Ramos (cell line): ENCODE data around the gene SUGCT.

Source experiments
- in situ Hi-C: fragments of 300-500 bp; cut with MboI; formaldehyde crosslinking; loops from one replicate; pipeline ENCODE4 v1.14.3; 2022; ENCODE audit warnings: low sequenced_read_pairs; ENCODE audit not compliant: unreplicated experiment

Gene SUGCT

DNA sequence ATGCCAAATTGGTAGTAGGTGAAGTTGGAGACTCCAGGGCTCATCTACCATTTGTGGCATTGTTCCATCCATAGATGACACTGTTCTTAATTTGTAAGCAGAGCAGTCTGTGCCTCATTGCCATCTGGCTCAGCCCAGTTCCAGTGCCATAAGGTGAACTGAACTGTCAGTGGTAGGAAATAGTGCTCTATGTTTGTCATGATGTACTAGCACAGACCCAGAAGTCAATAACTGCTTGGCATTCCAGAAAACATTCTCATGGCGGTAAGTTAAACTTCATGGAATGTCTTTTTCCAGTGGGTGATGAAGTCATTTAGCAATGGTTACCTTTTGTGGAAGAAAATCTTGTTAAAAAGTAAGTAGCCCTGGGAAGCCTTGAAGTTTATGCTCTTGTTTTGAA, 302.7 kb downstream of the SUGCT start:
- in situ Hi-C loops = no loop called here

DNA sequence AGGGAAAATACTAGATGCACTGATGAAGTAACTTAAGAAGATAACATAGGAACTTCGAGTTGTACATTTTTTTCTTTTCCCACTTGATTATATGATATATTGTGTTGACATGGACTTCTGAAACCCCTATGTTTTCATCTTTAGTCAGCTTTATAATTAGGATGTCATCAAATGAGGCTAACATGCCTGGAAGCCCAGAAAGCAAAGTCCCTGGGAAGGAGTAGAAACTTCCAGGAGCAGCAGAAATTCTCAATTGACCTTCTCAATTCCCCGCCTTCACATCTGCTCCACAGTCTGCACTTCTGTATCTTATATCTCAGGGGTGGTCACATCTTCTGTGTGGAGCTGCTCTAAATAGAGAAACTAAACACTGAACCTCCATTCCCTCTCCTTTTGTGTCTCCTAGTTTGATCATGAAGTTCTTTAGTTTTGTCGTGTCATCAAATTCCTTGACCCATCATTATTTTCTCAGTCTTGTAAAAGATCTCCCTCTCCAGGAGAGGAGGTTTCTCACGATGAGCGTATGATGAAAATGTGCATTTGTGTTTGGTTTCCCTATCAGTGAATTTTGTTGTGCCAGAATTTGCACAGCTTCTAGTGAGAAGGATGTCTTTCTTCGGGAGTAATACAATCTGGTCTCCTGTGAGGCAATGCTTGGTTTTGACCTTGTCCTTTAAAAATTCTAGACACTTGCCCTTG, 303.3 kb downstream of the SUGCT start:
- in situ Hi-C loops = no loop called here

DNA sequence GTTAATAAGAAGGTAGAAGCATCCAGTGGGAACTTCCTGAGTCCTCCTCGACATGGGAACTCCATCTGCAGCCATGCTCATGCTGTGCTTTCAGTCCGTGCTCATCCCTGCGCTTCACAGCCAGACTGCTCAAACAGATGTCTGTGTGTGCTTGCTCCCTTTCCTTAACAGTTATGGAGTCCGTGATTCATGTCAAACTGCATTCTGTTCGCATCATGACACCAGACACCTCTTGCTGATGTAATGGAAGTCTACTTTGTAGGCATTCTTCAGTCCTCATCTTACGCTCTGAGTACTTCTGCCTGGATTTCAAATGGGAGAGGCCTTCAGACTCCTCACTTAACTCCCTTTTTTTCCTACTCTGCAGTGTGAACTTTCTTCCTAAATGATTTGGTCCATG, 304.9 kb downstream of the SUGCT start:
- in situ Hi-C loops = no loop called here

DNA sequence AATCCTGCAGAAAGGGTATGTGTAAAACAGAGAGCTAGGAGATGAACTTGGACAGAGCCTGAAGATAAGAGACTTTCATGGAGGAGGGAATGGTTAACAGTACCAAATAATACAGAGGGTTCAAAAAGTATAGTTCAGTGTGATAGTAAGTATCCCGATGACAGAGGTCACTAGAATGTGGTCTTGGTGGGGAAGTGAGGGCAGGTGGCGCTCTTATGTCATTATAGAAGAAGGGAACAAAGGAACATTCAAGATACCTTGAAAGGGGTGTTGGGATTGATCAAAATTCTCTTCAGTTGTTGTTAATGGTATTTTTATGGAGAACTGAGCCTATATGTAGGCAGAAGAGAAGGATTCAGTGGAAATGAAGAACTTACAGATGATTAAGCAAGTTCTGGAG, 312.5 kb downstream of the SUGCT start:
- in situ Hi-C loops = no loop called here

DNA sequence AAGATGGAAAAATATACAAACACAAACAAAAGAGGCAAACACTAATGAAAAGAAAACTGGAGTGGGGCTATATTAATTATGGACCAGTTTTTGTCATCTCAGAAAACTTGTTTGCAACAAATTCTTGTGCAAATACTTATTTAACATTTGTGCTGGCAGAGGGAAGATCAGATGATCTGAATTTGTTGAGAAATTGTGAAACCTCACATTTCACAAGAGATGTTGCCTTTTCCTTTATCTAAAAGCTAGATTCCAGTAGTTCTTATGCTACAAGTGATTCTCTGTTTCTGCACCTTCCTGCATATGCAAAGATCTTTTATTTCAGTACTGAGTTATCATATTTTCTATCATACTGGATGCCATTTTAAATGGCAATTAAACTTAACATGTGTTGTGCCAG, 320.7 kb downstream of the SUGCT start:
- in situ Hi-C loops = no loop called here

DNA sequence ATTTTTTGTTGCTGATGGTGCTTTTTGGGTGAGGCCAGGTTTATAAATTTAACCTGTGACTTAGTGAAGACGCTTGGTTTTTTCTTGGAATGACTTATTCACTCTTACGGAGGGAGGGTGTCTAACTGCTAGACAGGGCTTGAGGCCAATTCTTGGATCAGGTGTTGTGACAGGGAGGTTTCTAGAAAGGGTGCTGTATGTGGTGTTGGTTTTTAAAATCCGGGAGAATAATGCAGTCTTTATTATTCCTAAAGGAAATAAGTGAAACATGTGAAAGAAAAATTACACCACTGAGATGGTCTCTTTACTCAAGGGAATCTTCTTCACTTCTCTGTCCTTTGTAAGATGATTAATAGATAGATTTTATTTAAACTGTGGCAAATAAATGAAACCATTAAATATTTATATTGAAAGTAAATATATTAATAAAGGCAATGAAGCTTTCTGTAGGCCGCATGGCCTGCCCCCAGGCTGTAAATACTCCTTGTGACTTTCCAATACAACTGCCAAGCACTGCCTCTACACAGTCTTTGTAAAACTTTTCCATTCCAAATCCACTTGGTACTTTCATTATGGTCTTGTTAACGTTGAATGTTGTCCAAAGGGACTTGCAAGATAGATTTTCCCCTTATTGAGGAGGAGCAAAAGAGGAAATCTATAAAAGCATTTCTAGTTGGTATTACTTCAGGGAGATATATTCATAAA, 323.1 kb downstream of the SUGCT start:
- in situ Hi-C loops = no loop called here

DNA sequence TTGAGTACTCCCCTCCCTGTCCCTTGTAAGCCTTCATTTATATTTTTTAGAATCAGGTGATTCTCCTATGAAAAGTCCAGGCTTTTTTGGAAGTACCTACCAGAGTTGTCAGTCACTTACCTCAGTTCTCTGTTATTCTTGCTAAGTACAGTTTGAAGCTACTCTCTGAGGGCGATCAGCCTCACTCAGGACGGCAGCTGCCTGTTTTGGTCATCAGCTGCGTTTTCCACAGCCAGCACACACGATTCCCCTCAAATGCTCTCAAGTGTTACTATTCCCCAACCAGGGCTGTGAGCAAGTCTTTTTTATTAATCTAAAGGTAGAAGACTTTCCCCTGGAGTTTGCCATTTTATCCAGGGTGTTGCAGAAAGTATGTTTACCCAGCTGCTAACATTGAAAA, 328.6 kb downstream of the SUGCT start:
- in situ Hi-C loops = no loop called here

DNA sequence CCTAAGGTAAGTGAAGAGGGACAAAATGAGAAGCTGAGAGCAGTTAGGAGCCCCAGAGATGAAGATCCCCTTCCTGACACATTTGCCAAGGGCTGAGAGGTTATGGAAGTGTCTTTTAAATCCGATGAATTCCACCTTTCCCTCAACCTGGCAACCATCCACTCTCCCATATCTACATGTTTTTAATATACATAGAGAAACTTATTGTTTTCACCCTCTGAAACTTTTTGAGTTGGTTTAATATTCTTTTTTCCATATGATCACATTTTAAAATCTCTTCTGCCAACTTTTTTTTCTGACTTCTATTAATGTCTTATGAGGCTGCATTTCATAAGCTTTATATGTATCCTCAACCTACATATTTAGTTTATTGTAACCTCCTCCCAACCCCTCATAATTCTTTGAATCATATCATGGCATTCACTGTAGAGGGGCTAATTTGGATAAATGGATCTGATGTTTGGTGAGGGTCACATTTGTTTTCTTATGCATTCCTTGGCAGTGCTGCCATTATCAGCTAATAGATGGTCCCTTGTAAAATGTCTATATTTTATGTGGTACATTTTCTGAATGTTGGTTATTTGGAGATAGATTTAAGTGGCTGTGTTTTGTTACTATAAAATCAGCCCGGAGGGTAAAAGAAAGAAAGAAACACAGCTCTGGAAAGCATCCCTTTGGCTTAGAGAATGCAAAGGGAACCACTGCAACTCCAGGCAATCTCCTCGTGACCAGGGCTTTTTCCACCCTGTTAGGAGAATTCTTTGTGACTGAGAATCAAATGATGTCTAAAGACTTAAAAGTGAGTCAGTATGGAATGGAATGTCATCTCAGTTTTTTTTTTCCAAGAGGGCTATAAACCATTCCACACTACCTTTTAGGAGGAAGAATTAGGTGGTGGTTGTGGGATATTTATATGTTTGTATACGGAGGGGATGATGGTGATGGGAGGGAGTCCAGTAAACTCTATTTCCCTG, 334.4 kb downstream of the SUGCT start:
- in situ Hi-C loops = no loop called here

DNA sequence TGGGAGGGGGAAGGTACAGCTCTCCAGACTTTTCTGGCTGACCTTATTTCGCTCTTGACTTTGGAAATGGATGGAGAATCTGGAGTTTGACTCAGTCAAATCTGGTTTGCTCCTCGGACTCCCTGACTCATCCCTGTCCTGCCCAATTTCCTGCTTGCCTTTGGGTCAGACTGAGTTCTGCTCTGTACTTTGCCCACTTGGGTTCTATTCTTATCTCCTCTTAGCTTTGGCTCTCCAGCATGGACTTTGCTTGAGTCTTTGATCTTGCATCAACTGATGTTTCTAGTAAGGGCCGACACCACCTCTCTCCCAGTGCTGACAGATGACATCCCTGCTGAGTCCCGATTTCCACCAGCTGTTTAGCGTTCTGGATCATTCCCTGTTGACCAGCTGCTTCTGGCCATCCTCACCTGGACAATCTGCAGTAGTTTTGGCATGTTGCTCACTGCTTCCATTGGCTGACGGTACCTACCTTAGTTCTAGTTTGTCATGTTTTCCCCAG, 335.3 kb downstream of the SUGCT start:
- in situ Hi-C loops = no loop called here

DNA sequence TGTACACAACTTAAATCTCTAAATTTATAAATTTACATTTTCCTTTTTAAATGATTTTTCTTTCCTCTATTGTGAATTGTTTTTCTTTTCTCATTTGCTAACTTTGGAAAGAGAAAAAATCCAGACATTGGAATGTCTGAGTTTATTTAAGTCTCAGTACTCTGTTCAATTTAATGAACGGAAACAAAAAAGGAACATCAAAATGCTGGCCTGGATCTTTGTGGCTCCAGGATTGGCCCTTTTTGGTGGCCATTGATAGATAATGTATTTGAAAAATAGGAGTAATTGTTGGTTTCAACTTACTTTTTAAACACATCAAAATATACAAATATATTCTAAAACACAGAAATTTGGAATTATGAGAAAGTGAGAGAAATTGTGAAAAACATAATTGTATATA, 336.0 kb downstream of the SUGCT start:
- in situ Hi-C loops = no loop called here

DNA sequence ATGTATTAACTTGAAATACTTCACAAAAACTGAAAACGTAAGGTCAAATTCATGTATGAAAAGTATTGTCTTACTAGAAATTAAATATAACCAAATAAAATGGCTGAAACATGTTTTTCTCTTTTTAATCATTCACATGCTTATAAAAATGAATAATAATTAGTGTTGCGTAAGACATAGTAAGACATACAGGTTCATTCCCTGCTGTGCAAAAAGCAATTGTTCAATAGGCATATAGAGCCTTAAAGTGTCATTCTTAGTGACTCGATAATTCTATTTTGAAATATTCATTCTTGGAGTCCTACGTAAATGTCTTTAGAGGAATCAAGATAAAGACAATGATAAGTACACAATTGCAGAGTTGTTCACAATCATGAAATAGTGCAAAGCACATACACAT, 337.1 kb downstream of the SUGCT start:
- in situ Hi-C loops = no loop called here

DNA sequence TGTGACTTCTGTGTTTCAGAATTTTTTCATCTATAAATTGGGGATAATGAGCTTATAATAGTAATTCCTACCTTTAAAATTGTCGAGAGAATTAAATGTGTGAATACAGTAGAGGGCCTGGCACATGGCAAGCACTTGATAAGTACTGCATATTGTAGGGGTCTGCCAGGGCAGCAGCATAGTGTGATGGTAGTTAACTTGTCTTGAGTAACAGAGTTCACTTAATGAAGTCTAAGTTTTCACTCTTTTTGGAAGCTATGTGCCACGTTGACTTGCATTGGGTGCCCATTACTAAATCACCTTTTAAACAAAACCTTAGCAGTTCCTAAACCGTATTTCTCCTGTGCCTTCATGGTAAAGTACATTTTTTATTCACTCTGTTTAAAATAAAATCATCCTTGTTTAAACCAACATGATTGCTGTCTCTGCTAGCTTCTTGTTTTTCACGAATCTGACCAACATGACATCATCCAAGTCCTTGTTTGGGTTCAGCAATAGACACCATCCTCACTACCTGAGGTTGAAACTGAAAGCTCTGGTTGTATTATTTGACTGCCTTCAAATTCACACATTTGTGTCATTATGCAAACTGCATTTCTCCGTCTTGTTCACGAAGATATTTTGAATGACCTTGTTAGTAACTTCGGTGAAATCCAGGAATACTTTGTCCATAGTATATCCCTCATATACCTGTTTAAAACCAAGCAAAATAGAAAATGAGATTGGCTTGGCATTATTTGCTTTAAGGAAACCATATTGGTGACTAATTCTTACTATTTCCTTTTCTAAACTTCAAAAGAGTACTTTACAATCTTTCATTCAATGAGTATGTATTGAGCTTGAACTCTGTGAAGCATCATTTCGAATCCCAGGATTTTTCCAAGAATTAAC, 340.2 kb downstream of the SUGCT start:
- in situ Hi-C loops = no loop called here

DNA sequence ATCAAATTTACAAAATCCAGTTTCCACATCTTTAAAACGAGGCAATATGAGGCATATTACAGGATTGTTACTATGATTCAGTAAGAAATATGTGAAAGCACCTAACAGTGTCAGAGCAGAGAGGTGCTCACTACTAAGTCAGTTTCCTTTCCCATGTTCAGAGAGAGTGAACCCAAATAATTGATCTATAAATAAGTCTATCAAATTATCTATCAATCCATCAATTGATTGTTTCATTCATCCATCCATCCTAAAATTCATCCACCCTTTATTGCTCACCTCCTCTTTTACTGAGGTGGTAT, 340.8 kb downstream of the SUGCT start:
- in situ Hi-C loops = no loop called here

DNA sequence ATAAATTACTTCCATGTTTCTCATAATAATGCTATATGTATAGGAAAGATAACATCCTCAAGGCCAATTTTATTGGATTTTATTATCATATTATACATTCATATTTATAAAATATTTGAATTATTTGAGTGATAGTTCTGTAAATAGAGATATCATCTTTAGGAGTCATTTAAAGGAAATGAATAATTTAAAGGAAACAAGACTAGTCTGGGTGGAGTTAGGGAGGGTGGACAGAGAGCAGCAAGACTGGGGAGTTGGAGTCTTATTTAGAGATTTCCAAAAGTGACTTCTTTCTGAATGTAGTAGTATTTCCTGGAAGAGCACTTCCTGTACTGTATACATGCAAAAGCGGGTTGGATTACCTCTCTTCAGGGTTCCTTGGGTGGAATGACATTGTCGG, 342.3 kb downstream of the SUGCT start:
- in situ Hi-C loops = no loop called here

DNA sequence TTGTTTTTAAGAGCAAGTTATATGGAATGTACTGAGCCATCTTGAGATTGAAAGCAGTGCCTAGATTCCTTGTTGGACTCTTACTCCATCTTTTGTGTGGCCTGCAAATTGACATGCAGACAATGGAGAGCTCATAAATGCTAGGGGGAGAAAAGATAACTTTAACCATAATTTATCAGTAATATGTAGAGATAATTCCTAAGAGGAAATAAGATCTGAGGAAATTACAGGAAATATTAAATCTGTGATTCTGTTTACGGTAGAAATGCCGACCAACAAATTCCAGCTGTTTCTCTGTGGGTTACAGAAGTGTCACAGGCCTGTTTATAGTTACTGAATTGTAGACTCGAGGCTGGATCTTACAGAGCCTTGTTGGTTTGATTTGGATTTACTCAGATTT, 348.0 kb downstream of the SUGCT start:
- in situ Hi-C loops = no loop called here

DNA sequence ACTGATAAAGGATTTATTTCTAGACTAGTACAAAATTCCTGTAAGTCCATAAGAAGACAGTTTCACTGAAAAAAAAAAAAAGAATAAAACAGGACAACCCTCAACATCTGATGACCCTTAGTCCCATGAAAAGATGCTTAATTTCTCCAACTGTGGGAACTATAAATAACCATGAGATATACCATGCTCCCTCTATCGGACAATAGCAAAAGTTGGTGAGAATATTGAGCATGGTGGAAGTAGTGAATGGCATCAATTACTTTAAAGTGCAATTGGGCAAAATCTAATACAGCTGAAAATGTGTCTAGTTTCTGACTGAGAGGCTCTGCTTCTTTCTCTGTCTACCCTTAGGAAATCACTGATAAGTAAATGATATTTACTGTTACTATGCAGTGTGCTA, 348.8 kb downstream of the SUGCT start:
- in situ Hi-C loops = no loop called here

DNA sequence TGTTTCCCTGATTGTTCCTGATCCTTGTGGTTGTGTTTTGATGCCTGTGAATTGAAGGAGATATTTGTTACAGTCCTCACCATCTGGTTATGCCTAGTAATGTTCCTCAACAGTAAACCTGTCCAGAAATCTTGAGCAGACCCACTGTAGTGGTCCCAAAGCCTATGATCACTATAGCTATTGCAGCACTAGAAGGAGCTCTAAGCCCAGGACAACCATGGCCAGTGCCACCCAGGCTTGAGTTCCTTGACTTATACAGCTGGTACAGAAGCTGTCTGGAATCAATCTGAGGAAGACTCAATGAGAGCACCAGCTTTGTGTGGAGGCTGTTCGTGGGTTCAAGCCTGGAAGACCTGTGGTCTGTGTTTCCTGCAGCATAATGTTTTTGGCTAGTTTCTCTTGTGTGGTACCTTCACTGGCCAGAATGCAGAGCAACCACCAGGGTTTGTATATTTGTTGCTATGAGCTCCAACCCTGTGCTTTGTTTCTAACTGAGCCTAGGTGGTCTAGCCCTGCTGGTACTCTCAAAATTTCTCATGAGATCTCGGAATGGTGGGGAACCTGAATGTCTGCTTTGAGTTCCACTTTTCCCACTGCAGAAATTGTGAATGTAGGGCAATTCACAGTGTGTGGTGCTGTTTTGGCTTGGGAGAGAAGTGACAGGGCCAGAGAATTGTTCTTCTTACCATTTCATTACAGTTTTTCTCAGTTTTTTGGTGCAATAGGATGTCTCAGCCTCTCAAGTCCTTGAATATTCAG, 355.2 kb downstream of the SUGCT start:
- in situ Hi-C loops = no loop called here

DNA sequence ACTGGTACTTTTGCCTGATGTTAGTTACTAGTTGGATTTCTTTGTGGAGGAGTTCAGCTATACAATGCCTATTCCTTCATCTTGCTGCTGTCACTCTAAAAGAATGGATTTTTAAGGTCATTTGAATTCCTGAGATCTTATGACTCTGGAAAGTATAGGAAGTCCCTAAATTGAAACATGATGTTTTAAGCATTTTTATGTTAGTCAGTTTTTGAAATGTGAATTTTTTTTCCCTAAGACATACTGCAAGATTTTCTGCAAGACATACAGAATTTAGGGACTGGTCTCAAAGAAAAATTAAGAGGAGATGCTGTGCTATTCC, 355.8 kb downstream of the SUGCT start:
- in situ Hi-C loops = no loop called here

DNA sequence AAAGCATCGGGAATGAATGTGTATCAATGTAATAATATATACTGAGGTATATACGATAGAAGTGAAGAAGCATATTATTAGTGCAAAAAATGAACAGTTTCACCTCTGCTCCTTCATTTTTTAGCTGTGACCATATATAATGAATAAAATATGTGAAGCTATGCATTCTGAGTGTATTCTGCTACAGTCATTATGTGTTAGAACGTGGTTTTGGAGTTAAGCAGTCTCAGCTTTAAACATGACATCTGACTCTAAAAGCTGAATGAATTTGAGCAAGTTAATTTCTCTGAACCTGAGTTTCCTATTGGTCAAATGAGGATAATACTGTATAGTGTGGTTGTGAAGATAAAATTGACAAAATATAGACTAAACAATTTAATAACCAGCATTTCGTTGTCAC, 358.1 kb downstream of the SUGCT start:
- in situ Hi-C loops = no loop called here
